Right lobe of liver (tissue), 6 donors: ENCODE data around the gene RRM2. TPM values are rescaled to one million over a fixed set of nuclear protein-coding genes. Genes with fewer than 3 reads are reported as not detected.

ENCODE experiments used
- ATAC-seq, 4 donors: fragments of 200-7000 bp; cut with Tn5 transposase; one replicate each; pipeline ENCODE4 v1.9.1; 2020; ENCODE audit warnings: mild to moderate bottlenecking in 4 of 4, moderate library complexity in 4 of 4
- DNase-seq, 3 donors: peaks; one replicate each; pipeline ENCODE4 v3.0.0-alpha.2; 2020
- H3K27ac ChIP-seq, 3 donors: fragments of 200-600 bp; one replicate each; pipeline ENCODE4 v1.8.0; 2022
- H3K27me3 ChIP-seq, 2 donors: fragments of 200-600 bp; one replicate each; pipeline ENCODE4 v1.8.0; 2022
- H3K36me3 ChIP-seq, 4 donors: fragments of 200-600 bp; sonication (generic) in 1 of 4; one replicate each; pipeline versions ENCODE4 v1.5.1 to v1.8.0; 2017 to 2022; ENCODE audit warnings: control low read depth in 1 of 4
- H3K4me1 ChIP-seq, 4 donors: fragments of 200-600 bp; sonication (generic) in 1 of 4; one replicate each; pipeline versions ENCODE4 v1.5.1 to v1.8.0; 2017 to 2022; ENCODE audit warnings: control low read depth in 1 of 4
- H3K4me3 ChIP-seq, 3 donors: fragments of 200-600 bp; one replicate each; pipeline ENCODE4 v1.8.0; 2022
- H3K9me3 ChIP-seq, 4 donors: fragments of 200-600 bp; sonication (generic) in 1 of 4; one replicate each; pipeline versions ENCODE4 v1.5.1 to v1.8.0; 2017 to 2022; ENCODE audit warnings: control low read depth in 1 of 4
- CTCF ChIP-seq, 4 donors: fragments of 200-600 bp in 3 of 4; fragments of 450-650 bp in 1 of 4; IDR thresholded peaks; one replicate each; pipeline versions ENCODE4 v1.5.1 to v1.8.0; 2016 to 2022; ENCODE audit warnings: antibody characterized with exemption in 4 of 4, mild to moderate bottlenecking in 2 of 4
- POLR2A ChIP-seq: fragments of 450-650 bp; IDR thresholded peaks from one replicate; pipeline ENCODE4 v1.6.1; 2017; ENCODE audit warnings: antibody characterized with exemption, mild to moderate bottlenecking
- WGBS: methylation state at CpG from one replicate; pipeline ENCODE4 v1.1.6; 2018; ENCODE audit warnings: low coverage, low lambda C conversion rate; ENCODE audit not compliant: insufficient coverage; ENCODE audit errors: missing lambda C conversion rate; 5-methylcytosine and 5-hydroxymethylcytosine counted together
- intact Hi-C, 2 donors: fragments of 100-400 bp; cut with DNase I; formaldehyde crosslinking; loops; one replicate each; pipeline versions ENCODE4 v1.11.2 to v1.14.1; 2022
- total RNA-seq, 6 experiments: library from RNA; depleted of rRNA in 2 of 6; stranded (reverse); fragments of >200 nt in 2 of 6; fragmentation: NEBNext Ultra II Directional in 3 of 6; extraction: Animal tissue kit (Norgen Biotek cat#: 25700) in 3 of 6; gene quantifications; one replicate each; pipeline versions ENCODE4 v1.1.0 to v1.2.4, GENCODE V29; 2016 to 2023
- donor health status: DM: no; HTN: yes; CAD: no.
- donor health status: DM: no; HTN: no; CAD: no.
- donor health status: DM: no; HTN: no; CAD: no.
- donor health status: DM: no; HTN: yes; CAD: no.
- donor health status: DM: no; HTN: yes; CAD: no.

RRM2 gene
- total RNA-seq, 6 experiments from 2014 or later: 1.1 to 10.3 (median 5.7) TPM

- intact Hi-C loops: loop anchor here (5.0 to 10.0 kb wide), 3 partner anchors 155 to 318 kb away; no protein-coding TSS in a partner anchor
These were observed 2.9 kb upstream of the RRM2 start for GRCh38 chr2:10119601-10120157.

GRCh38 chr2:10120158-10120876, 2.2 kb upstream of the RRM2 start:
- ATAC-seq (peak; percentile 86 to 94 (median 92)), DNase-seq (peak; percentile 98 to 99 (median 99))
- H3K27ac ChIP-seq: peak overlapping the region; percentile 74 to 81 (median 76)
- WGBS: under 1% methylated on average over 49 of the region's 60 CpGs
- no peaks in the 10 kb centered on the region for H3K36me3 ChIP-seq
- H3K4me3 ChIP-seq: peak overlapping the region; percentile 71 to 79 (median 74)
- H3K4me1 ChIP-seq: peaks cover 4 to 35% (median 20%) of the 10 kb centered on the region in 4 donors
- H3K9me3 ChIP-seq: no peaks in the 10 kb centered on the region
- intact Hi-C loops: loop anchor here (5.0 to 10.0 kb wide), 3 partner anchors 154 to 317 kb away; no protein-coding TSS in a partner anchor
- no peaks in the 10 kb centered on the region for H3K27me3 ChIP-seq
- peak; percentile 80 for TF ChIP-seq POLR2A
- peak in 1 of 4 donors; percentile 21 for TF ChIP-seq CTCF (IDR thresholded peaks at IDR 0.05)

More at GRCh38 chr2:10119601-10120157, 2.9 kb upstream of the RRM2 start:
- H3K9me3 ChIP-seq: no peaks in the 10 kb centered on the region
- H3K27ac ChIP-seq: peak overlapping the region; percentile 74 to 81 (median 76)
- ATAC-seq (no peak), DNase-seq (no peak)
- TF ChIP-seq CTCF (IDR thresholded peaks at IDR 0.05): no peak
- no peak for TF ChIP-seq POLR2A
- no peaks in the 10 kb centered on the region for H3K27me3 ChIP-seq
- peak overlapping the region; percentile 71 to 79 (median 74) for H3K4me3 ChIP-seq
- 55% methylated on average over 6 of the region's 14 CpGs for WGBS
- H3K4me1 ChIP-seq: peaks cover 4 to 35% (median 20%) of the 10 kb centered on the region in 4 donors
- H3K36me3 ChIP-seq: no peaks in the 10 kb centered on the region

- whole genome bisulfite sequencing: 17% methylated on average over 13 of the region's 13 CpGs
- no peaks in the 10 kb centered on the region for H3K36me3 ChIP-seq
- no peaks in the 10 kb centered on the region for H3K9me3 ChIP-seq
- ATAC-seq (no peak), DNase-seq (no peak)
- peak overlapping the region; percentile 74 to 81 (median 76) for H3K27ac ChIP-seq
- H3K4me1 ChIP-seq: peaks cover 4 to 35% (median 20%) of the 10 kb centered on the region in 4 donors
- peak overlapping the region; percentile 71 to 79 (median 74) for H3K4me3 ChIP-seq
- intact Hi-C loops: loop anchor here (5.0 to 10.0 kb wide), 3 partner anchors 154 to 316 kb away; no protein-coding TSS in a partner anchor
- no peaks in the 10 kb centered on the region for H3K27me3 ChIP-seq
- TF ChIP-seq POLR2A (no peak), CTCF (IDR thresholded peaks at IDR 0.05) (no peak)
These were observed 1.5 kb upstream of the RRM2 start for GRCh38 chr2:10120877-10121574.

- peak overlapping the region in 2 of 3 donors; percentile 38 to 50 for H3K4me3 ChIP-seq
- no peaks in the 10 kb centered on the region for H3K36me3 ChIP-seq
- peaks cover 4 to 45% (median 19%) of the 10 kb centered on the region in 4 donors for H3K4me1 ChIP-seq
- ATAC-seq: no peak
- intact Hi-C loops: loop anchor here (5.0 to 10.0 kb wide), 3 partner anchors 152 to 314 kb away; no protein-coding TSS in a partner anchor
- TF ChIP-seq CTCF (IDR thresholded peaks at IDR 0.05): no peak
- no peak for TF ChIP-seq POLR2A
- H3K27me3 ChIP-seq: no peaks in the 10 kb centered on the region
- no peak overlapping the region for H3K27ac ChIP-seq
- no peaks in the 10 kb centered on the region for H3K9me3 ChIP-seq
- no peak for DNase-seq
- 13% methylated on average over 13 of the region's 18 CpGs for WGBS
These were observed 742 bp downstream of the RRM2 start for GRCh38 chr2:10123281-10123680.
